Adrenal gland (tissue), 12 donors: ENCODE results near the gene DMRT1. TPM values are rescaled to one million over a fixed set of nuclear protein-coding genes. Genes with fewer than 3 reads are reported as not detected.

Experiments
- DNase-seq, 7 donors: peaks; one replicate each; pipeline ENCODE4 v3.0.0-alpha.2; 2019 to 2020
- H3K27ac ChIP-seq, 5 donors: fragments of 200-600 bp; sonication (generic) in 4 of 5; 1 replicate in 3 of 5; 2 replicates in 2 of 5; pipeline versions ENCODE4 v1.5.1 to v1.8.0; 2016 to 2020; ENCODE audit warnings: mild to moderate bottlenecking in 1 of 5
- H3K27me3 ChIP-seq: fragments of 200-600 bp; 2 replicates; pipeline ENCODE4 v1.8.0; 2021
- H3K36me3 ChIP-seq, 2 donors: fragments of 200-600 bp; replicated peaks in 1 of 2; 1 replicate in 1 of 2; 2 replicates in 1 of 2; pipeline versions ENCODE4 v1.5.1 to v1.8.0; 2018 to 2022
- H3K4me1 ChIP-seq, 2 donors: fragments of 200-600 bp; replicated peaks in 1 of 2; 1 replicate in 1 of 2; 2 replicates in 1 of 2; pipeline versions ENCODE4 v1.5.1 to v1.8.0; 2018 to 2021
- H3K4me3 ChIP-seq, 4 donors: fragments of 200-600 bp; sonication (generic) in 3 of 4; one replicate each; pipeline ENCODE4 v1.5.1; 2016 to 2018
- H3K9me3 ChIP-seq, 3 donors: fragments of 200-600 bp; sonication (generic) in 1 of 3; replicated peaks in 1 of 3; 1 replicate in 2 of 3; 2 replicates in 1 of 3; pipeline versions ENCODE4 v1.5.1 to v1.8.0; 2016 to 2021
- CTCF ChIP-seq, 6 experiments: fragments of 450-650 bp in 4 of 6; fragments of 200-600 bp in 2 of 6; sonication (generic) in 1 of 6; IDR thresholded peaks; 1 replicate in 5 of 6; 2 replicates in 1 of 6; pipeline versions ENCODE4 v1.5.1 to v1.8.0; 2016 to 2021; ENCODE audit warnings: antibody characterized with exemption in 6 of 6, mild to moderate bottlenecking in 2 of 6, moderate library complexity in 1 of 6
- POLR2A ChIP-seq, 2 donors: fragments of 450-650 bp; IDR thresholded peaks; one replicate each; pipeline ENCODE4 v1.6.1; 2017; ENCODE audit warnings: antibody characterized with exemption in 2 of 2, mild to moderate bottlenecking in 2 of 2, moderate library complexity in 1 of 2
- WGBS, 4 donors: extraction: QIAGEN DNeasy Blood & Tissue Kit in 2 of 4; methylation state at CpG; one replicate each; pipeline versions ENCODE4 v1.1.5 to v1.1.7; 2013 to 2017; 5-methylcytosine and 5-hydroxymethylcytosine counted together
- intact Hi-C, 2 donors: fragments of 100-400 bp; cut with DNase I; formaldehyde crosslinking; loops; one replicate each; pipeline versions ENCODE4 v1.14.1 to v1.15.0; 2022 to 2023
- polyA plus RNA-seq, 3 donors: library from polyadenylated mRNA; stranded (reverse); fragments of 200-250 nt in 2 of 3; fragments of 350-450 nt in 1 of 3; fragmentation: Illumina TruSeq in 1 of 3; extraction: RNeasy Lipid Tissue Mini Kit (QIAGEN cat#74804) in 1 of 3; gene quantifications; one replicate each; pipeline ENCODE4 v1.2.3, GENCODE V29; 2013 to 2014
- total RNA-seq, 9 donors: library from RNA; depleted of rRNA in 4 of 9; stranded (reverse); fragments of >200 nt in 4 of 9; fragments of 120-200 nt in 1 of 9; fragmentation: NEBNext Ultra II Directional in 1 of 9; extraction: Animal tissue kit (Norgen Biotek cat#: 25700) in 1 of 9; gene quantifications; one replicate each; pipeline versions ENCODE4 v1.1.0 to v1.2.4, GENCODE V29; 2013 to 2023
- donor health status: healthy with polysubstance abuse.
- donor health status: Bipolar disorder and iron deficiency.
- donor health status: DM: yes; HTN: yes; CAD: no.
- donor health status: DM: no; HTN: no; CAD: no.
- donor health status: DM: no; HTN: no; CAD: no.
- donor health status: DM: yes; HTN: yes; CAD: no.

Gene DMRT1
- total and polyA plus RNA-seq, 12 donors: 9.2 TPM; not detected in 11

- 62 to 73% (median 69%) methylated on average over 19 to 26 of the region's 26 CpGs for WGBS, 4 donors
- H3K4me3 ChIP-seq: no peak overlapping the region
- H3K4me1 ChIP-seq: no peaks in the 10 kb centered on the region
- TF ChIP-seq CTCF (IDR thresholded peaks at IDR 0.05): no peak
- no peak for TF ChIP-seq POLR2A (IDR thresholded peaks at IDR 0.05)
- intact Hi-C loops: no loop called here
- no peaks in the 10 kb centered on the region for H3K9me3 ChIP-seq
- no peak for DNase-seq
- no peaks in the 10 kb centered on the region for H3K36me3 ChIP-seq
- no peak overlapping the region for H3K27ac ChIP-seq
- no peaks in the 10 kb centered on the region for H3K27me3 ChIP-seq
These were observed 14.8 kb upstream of the DMRT1 start for GRCh38 chr9:826500-827280.

GRCh38 chr9:840343-840742 lies 1.2 kb upstream of the DMRT1 start:
- no peak overlapping the region for H3K27ac ChIP-seq
- no peaks in the 10 kb centered on the region for H3K36me3 ChIP-seq
- WGBS, 4 donors: 19 to 35% (median 27%) methylated on average over 7 of the region's 7 CpGs
- intact Hi-C loops: loop anchor here in 1 of 2 donors (5.0 kb wide), 1 partner anchor 48 kb away; no protein-coding TSS in a partner anchor
- H3K4me1 ChIP-seq: no peaks in the 10 kb centered on the region
- H3K9me3 ChIP-seq: no peaks in the 10 kb centered on the region
- no peak overlapping the region for H3K4me3 ChIP-seq
- H3K27me3 ChIP-seq: peaks cover 38% of the 10 kb centered on the region
- no peak for DNase-seq
- TF ChIP-seq CTCF (IDR thresholded peaks at IDR 0.05) (no peak), POLR2A (IDR thresholded peaks at IDR 0.05) (no peak)

- H3K4me3 ChIP-seq: no peak overlapping the region
- no peak overlapping the region for H3K27ac ChIP-seq
- peaks cover 56% of the 10 kb centered on the region for H3K27me3 ChIP-seq
- DNase-seq: no peak
- no peaks in the 10 kb centered on the region for H3K4me1 ChIP-seq
- 5 to 8% (median 7%) methylated on average over 24 to 61 of the region's 61 CpGs for WGBS, 4 donors
- no peaks in the 10 kb centered on the region for H3K9me3 ChIP-seq
- TF ChIP-seq POLR2A (IDR thresholded peaks at IDR 0.05) (no peak), CTCF (IDR thresholded peaks at IDR 0.05) (no peak)
- no peaks in the 10 kb centered on the region for H3K36me3 ChIP-seq
- intact Hi-C loops: loop anchor here in 1 of 2 donors (5.0 kb wide), 1 partner anchor 51 kb away; no protein-coding TSS in a partner anchor
These were observed 1.3 kb downstream of the DMRT1 start for GRCh38 chr9:842635-843426.

- Histone ChIP-seq H3K9me3 (no peaks in the 10 kb centered on the region), H3K27me3 (peaks cover 59% of the 10 kb centered on the region), H3K27ac (no peak overlapping the region), H3K36me3 (no peaks in the 10 kb centered on the region), H3K4me3 (no peak overlapping the region), H3K4me1 (no peaks in the 10 kb centered on the region)
- 13 to 19% (median 14%) methylated on average over 12 of the region's 12 CpGs for WGBS, 4 donors
- intact Hi-C loops: loop anchor here in 1 of 2 donors (5.0 kb wide), 1 partner anchor 51 kb away; no protein-coding TSS in a partner anchor
- DNase-seq: no peak
- TF ChIP-seq CTCF (IDR thresholded peaks at IDR 0.05) (no peak), POLR2A (IDR thresholded peaks at IDR 0.05) (no peak)
These were observed 1.9 kb downstream of the DMRT1 start for GRCh38 chr9:843427-843785.
